ENCODE measurements around the gene EIF2B2. TPM values are rescaled to one million over a fixed set of nuclear protein-coding genes. Genes with fewer than 3 reads are reported as not detected.

EIF2B2 gene
- total and polyA plus RNA-seq, 2 of the 13 experiments (the other 11 are each of a cell fraction or from before 2014, with no cell fraction given), result 54.4 to 78.6 TPM

GRCh38 chr14:74954232-74954946 lies 48.3 kb upstream of the EIF2B2 start (continued):
- TF ChIP-seq GABPB1 (CRISPR knock-in tag; IDR thresholded peaks at IDR 0.05) (peak; percentile 51; the same call in 1 of the 2 replicates), RARA (CRISPR knock-in tag; IDR thresholded peaks at IDR 0.05) (peak; percentile 72), KDM5B (CRISPR knock-in tag; IDR thresholded peaks at IDR 0.05; ENCODE audit: borderline replicate concordance) (peak; percentile 17; the same call in 1 of the 2 replicates), TBX2 (CRISPR knock-in tag; IDR thresholded peaks at IDR 0.05; ENCODE audit: borderline replicate concordance) (peak; percentile 49; the same call in 1 of the 2 replicates), CTCF (CRISPR knock-in tag; IDR thresholded peaks at IDR 0.05) (peak; percentile 34; the same call in 1 of the 2 replicates), ZNF616 (CRISPR knock-in tag; IDR thresholded peaks at IDR 0.05; ENCODE audit: low read depth) (no peak), ZNF136 (CRISPR knock-in tag; IDR thresholded peaks at IDR 0.05; ENCODE audit: low read depth) (no peak), TAF1 (CRISPR knock-in tag; IDR thresholded peaks at IDR 0.05) (peak; percentile 40), RBFOX2 (IDR thresholded peaks at IDR 0.05; ENCODE audit: low read depth, low read length) (peak; percentile 60; the same call in 1 of the 2 replicates), SNAPC2 (CRISPR knock-in tag; IDR thresholded peaks at IDR 0.05) (peak; percentile 10; the same call in 1 of the 2 replicates), ZSCAN21 (CRISPR knock-in tag; IDR thresholded peaks at IDR 0.05; ENCODE audit: borderline replicate concordance) (0 out of 2 replicates have a peak, but pooled peaks have one; percentile 2), ZNF766 (CRISPR knock-in tag; IDR thresholded peaks at IDR 0.05; ENCODE audit: borderline replicate concordance) (0 out of 2 replicates have a peak, but pooled peaks have one; percentile 35), KDM3A (CRISPR knock-in tag; IDR thresholded peaks at IDR 0.05; ENCODE audit: low read depth) (no peak)
- TF ChIP-seq, protein P1, sequence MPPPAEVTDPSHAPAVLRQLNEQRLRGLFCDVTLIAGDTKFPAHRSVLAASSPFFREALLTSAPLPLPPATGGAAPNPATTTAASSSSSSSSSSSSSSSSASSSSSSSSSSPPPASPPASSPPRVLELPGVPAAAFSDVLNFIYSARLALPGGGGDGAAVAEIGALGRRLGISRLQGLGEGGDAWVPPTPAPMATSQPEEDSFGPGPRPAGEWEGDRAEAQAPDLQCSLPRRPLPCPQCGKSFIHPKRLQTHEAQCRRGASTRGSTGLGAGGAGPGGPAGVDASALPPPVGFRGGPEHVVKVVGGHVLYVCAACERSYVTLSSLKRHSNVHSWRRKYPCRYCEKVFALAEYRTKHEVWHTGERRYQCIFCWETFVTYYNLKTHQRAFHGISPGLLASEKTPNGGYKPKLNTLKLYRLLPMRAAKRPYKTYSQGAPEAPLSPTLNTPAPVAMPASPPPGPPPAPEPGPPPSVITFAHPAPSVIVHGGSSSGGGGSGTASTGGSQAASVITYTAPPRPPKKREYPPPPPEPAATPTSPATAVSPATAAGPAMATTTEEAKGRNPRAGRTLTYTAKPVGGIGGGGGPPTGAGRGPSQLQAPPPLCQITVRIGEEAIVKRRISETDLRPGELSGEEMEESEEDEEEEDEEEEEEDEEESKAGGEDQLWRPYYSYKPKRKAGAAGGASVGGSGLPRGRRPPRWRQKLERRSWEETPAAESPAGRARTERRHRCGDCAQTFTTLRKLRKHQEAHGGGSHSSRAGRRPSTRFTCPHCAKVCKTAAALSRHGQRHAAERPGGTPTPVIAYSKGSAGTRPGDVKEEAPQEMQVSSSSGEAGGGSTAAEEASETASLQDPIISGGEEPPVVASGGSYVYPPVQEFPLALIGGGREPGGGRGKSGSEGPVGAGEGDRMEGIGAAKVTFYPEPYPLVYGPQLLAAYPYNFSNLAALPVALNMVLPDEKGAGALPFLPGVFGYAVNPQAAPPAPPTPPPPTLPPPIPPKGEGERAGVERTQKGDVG (CRISPR knock-in tag; IDR thresholded peaks at IDR 0.05; ENCODE audit: borderline replicate concordance), result no peak; the same call in 1 of the 2 replicates
- TF ChIP-seq, protein P2, sequence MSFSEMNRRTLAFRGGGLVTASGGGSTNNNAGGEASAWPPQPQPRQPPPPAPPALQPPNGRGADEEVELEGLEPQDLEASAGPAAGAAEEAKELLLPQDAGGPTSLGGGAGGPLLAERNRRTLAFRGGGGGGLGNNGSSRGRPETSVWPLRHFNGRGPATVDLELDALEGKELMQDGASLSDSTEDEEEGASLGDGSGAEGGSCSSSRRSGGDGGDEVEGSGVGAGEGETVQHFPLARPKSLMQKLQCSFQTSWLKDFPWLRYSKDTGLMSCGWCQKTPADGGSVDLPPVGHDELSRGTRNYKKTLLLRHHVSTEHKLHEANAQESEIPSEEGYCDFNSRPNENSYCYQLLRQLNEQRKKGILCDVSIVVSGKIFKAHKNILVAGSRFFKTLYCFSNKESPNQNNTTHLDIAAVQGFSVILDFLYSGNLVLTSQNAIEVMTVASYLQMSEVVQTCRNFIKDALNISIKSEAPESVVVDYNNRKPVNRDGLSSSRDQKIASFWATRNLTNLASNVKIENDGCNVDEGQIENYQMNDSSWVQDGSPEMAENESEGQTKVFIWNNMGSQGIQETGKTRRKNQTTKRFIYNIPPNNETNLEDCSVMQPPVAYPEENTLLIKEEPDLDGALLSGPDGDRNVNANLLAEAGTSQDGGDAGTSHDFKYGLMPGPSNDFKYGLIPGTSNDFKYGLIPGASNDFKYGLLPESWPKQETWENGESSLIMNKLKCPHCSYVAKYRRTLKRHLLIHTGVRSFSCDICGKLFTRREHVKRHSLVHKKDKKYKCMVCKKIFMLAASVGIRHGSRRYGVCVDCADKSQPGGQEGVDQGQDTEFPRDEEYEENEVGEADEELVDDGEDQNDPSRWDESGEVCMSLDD (CRISPR knock-in tag; IDR thresholded peaks at IDR 0.05; ENCODE audit: borderline replicate concordance), result 0 out of 2 replicates have a peak, but pooled peaks have one; percentile 14
- TF ChIP-seq, protein P3, sequence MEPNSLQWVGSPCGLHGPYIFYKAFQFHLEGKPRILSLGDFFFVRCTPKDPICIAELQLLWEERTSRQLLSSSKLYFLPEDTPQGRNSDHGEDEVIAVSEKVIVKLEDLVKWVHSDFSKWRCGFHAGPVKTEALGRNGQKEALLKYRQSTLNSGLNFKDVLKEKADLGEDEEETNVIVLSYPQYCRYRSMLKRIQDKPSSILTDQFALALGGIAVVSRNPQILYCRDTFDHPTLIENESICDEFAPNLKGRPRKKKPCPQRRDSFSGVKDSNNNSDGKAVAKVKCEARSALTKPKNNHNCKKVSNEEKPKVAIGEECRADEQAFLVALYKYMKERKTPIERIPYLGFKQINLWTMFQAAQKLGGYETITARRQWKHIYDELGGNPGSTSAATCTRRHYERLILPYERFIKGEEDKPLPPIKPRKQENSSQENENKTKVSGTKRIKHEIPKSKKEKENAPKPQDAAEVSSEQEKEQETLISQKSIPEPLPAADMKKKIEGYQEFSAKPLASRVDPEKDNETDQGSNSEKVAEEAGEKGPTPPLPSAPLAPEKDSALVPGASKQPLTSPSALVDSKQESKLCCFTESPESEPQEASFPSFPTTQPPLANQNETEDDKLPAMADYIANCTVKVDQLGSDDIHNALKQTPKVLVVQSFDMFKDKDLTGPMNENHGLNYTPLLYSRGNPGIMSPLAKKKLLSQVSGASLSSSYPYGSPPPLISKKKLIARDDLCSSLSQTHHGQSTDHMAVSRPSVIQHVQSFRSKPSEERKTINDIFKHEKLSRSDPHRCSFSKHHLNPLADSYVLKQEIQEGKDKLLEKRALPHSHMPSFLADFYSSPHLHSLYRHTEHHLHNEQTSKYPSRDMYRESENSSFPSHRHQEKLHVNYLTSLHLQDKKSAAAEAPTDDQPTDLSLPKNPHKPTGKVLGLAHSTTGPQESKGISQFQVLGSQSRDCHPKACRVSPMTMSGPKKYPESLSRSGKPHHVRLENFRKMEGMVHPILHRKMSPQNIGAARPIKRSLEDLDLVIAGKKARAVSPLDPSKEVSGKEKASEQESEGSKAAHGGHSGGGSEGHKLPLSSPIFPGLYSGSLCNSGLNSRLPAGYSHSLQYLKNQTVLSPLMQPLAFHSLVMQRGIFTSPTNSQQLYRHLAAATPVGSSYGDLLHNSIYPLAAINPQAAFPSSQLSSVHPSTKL (CRISPR knock-in tag; IDR thresholded peaks at IDR 0.05), result peak; percentile 5; the same call in 1 of the 2 replicates

All from HepG2 (cell line).